ENCODE results near the gene OTOG. TPM values are rescaled to one million over a fixed set of nuclear protein-coding genes. Genes with fewer than 3 reads are reported as not detected.

The OTOG gene
- total and polyA plus RNA-seq, 2 donors (not counting 1 experiment from before 2014, with no cell fraction given), result not detected

DNA sequence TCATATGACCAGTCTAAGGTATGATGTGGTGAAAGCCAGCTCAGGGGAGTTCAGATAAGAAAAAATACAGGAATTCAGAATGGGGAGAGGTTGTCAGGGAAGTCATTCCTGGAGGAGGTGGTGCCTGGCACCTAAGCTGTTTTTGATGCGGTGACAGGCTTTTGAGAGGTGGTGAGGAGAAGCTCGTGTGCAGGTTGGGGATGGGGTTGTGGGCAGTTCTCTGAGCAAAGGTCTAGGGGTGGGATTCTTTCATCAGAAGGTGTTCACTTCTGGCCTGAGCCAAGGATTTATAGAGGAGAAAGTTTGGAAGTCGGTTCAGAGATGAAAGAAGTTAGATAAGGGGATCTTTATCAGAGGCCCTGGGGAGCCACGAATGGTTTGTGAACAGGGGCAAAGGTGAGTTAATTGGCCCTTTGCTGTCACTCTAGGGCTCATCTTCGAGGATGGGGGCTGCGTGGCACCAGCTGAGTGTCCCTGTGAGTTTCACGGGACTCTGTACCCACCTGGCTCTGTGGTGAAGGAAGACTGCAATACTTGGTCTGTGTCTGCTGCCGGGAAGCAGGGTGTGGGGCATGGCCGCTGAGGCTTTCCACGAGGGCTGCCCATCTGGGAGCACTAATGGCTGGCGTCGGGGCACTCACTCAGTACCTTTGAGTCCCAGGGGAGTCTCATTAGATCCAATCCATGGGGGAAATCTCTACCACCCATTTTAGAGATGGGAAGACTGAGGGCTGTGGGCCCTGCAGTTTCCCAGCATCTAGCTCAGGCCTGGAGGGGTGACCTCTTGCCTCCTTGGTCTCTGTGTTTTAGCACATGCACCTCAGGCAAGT is 13.4 kb downstream of the OTOG start:
- no peaks in the 10 kb centered on the region for H3K9me3 ChIP-seq (ENCODE audit: control extremely low read depth in 1 of 3, control insufficient read depth in 2 of 3, insufficient read depth in 1 of 3, low read length in 2 of 3)
- ChIA-PET POLR2A (no interaction called here), CTCF (no interaction called here)
- WGBS (ENCODE audit: insufficient coverage), result 84% methylated on average over 12 of the region's 12 CpGs
- DNase-seq (no peak), ATAC-seq (ENCODE audit: low read depth) (no peak)
- no peak overlapping the region for H3K9ac ChIP-seq (ENCODE audit: low read length)
- H4K20me1 ChIP-seq (ENCODE audit: control insufficient read depth, insufficient read depth, low read length, poor library complexity, severe bottlenecking), result no peaks in the 10 kb centered on the region
- no peak overlapping the region for H3K4me3 Mint-ChIP-seq
- intact Hi-C loops (cut with micrococcal nuclease), result loop anchor here (10.0 kb wide), 1 partner anchor 64 kb away; no protein-coding TSS in a partner anchor
- H3K4me2 ChIP-seq (replicated peaks; ENCODE audit: low read depth, low read length, poor library complexity, severe bottlenecking), result no peak overlapping the region
- no peaks in the 10 kb centered on the region for H3K4me1 ChIP-seq (ENCODE audit: control insufficient read depth in 2 of 2, insufficient read depth in 2 of 2, low read length in 2 of 2)
- TF ChIP-seq, protein P1, sequence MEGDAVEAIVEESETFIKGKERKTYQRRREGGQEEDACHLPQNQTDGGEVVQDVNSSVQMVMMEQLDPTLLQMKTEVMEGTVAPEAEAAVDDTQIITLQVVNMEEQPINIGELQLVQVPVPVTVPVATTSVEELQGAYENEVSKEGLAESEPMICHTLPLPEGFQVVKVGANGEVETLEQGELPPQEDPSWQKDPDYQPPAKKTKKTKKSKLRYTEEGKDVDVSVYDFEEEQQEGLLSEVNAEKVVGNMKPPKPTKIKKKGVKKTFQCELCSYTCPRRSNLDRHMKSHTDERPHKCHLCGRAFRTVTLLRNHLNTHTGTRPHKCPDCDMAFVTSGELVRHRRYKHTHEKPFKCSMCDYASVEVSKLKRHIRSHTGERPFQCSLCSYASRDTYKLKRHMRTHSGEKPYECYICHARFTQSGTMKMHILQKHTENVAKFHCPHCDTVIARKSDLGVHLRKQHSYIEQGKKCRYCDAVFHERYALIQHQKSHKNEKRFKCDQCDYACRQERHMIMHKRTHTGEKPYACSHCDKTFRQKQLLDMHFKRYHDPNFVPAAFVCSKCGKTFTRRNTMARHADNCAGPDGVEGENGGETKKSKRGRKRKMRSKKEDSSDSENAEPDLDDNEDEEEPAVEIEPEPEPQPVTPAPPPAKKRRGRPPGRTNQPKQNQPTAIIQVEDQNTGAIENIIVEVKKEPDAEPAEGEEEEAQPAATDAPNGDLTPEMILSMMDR (IDR thresholded peaks at IDR 0.05), result no peak
- no peak for TF ChIP-seq EZH2 (IDR thresholded peaks at IDR 0.05; ENCODE audit: borderline replicate concordance, insufficient read depth, low read depth, low read length, poor library complexity, severe bottlenecking)
- H3K9me3 Mint-ChIP-seq (ENCODE audit: insufficient read depth), result no peaks in the 10 kb centered on the region
- no peaks in the 10 kb centered on the region for H3K36me3 ChIP-seq (replicated peaks in 1 of 2; ENCODE audit: control extremely low read depth in 1 of 2, control insufficient read depth in 1 of 2, extremely low read depth in 1 of 2, insufficient read depth in 2 of 2, low read length in 1 of 2)
- no peak overlapping the region for H3K27ac Mint-ChIP-seq
- peaks cover 20% of the 10 kb centered on the region for H3K27me3 Mint-ChIP-seq
- H3K27ac ChIP-seq (ENCODE audit: low read length in 2 of 2), result no peak overlapping the region
- no peaks in the 10 kb centered on the region for H3K27me3 ChIP-seq (replicated peaks in 1 of 4; ENCODE audit: control extremely low read depth in 1 of 4, control insufficient read depth in 3 of 4, insufficient read depth in 4 of 4, low read length in 3 of 4)
- H3K4me1 Mint-ChIP-seq, result no peaks in the 10 kb centered on the region
- no peak overlapping the region for H2AFZ ChIP-seq (ENCODE audit: insufficient read depth, low read depth, low read length, poor library complexity, severe bottlenecking)
- no peaks in the 10 kb centered on the region for H3K79me2 ChIP-seq (ENCODE audit: control insufficient read depth, insufficient read depth, low read length)
- H3K4me3 ChIP-seq (ENCODE audit: control extremely low read depth in 1 of 5, extremely low read depth in 1 of 5, insufficient read depth in 1 of 5, low read depth in 2 of 5, low read length in 4 of 5), result no peak overlapping the region

DNA sequence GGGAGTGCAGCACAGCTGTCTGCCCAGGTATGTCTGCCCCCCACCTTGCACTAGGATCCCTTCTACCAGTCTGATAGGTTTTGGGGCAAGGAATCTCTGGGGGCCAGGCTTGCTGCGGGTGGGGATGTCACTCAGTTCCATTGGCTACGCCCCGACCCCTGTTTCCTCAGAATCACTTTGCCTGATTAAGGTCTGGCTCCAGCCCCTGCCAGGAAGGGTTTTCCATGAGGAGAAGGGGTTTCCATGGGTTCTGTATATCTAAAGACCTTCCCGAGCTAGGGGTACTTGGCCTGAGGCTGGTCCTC is 14.0 kb downstream of the OTOG start:
- TF ChIP-seq, protein P1 (IDR thresholded peaks at IDR 0.05), result no peak
- TF ChIP-seq EZH2 (IDR thresholded peaks at IDR 0.05; ENCODE audit: borderline replicate concordance, insufficient read depth, low read depth, low read length, poor library complexity, severe bottlenecking), result no peak
- Histone ChIP-seq H3K4me1 (ENCODE audit: control insufficient read depth in 2 of 2, insufficient read depth in 2 of 2, low read length in 2 of 2) (no peaks in the 10 kb centered on the region), H3K27me3 (replicated peaks in 1 of 4; ENCODE audit: control extremely low read depth in 1 of 4, control insufficient read depth in 3 of 4, insufficient read depth in 4 of 4, low read length in 3 of 4) (no peaks in the 10 kb centered on the region), H3K36me3 (replicated peaks in 1 of 2; ENCODE audit: control extremely low read depth in 1 of 2, control insufficient read depth in 1 of 2, extremely low read depth in 1 of 2, insufficient read depth in 2 of 2, low read length in 1 of 2) (no peaks in the 10 kb centered on the region), H2AFZ (ENCODE audit: insufficient read depth, low read depth, low read length, poor library complexity, severe bottlenecking) (no peak overlapping the region), H3K9ac (ENCODE audit: low read length) (no peak overlapping the region), H3K9me3 (ENCODE audit: control extremely low read depth in 1 of 3, control insufficient read depth in 2 of 3, insufficient read depth in 1 of 3, low read length in 2 of 3) (no peaks in the 10 kb centered on the region), H3K4me2 (replicated peaks; ENCODE audit: low read depth, low read length, poor library complexity, severe bottlenecking) (no peak overlapping the region), H4K20me1 (ENCODE audit: control insufficient read depth, insufficient read depth, low read length, poor library complexity, severe bottlenecking) (no peaks in the 10 kb centered on the region), H3K27ac (ENCODE audit: low read length in 2 of 2) (no peak overlapping the region), H3K79me2 (ENCODE audit: control insufficient read depth, insufficient read depth, low read length) (no peaks in the 10 kb centered on the region), H3K4me3 (ENCODE audit: control extremely low read depth in 1 of 5, extremely low read depth in 1 of 5, insufficient read depth in 1 of 5, low read depth in 2 of 5, low read length in 4 of 5) (no peak overlapping the region)
- ATAC-seq (ENCODE audit: low read depth) (no peak), DNase-seq (no peak)
- whole genome bisulfite sequencing (ENCODE audit: insufficient coverage), result 95% methylated on average over 4 of the region's 4 CpGs
- H3K9me3 Mint-ChIP-seq (ENCODE audit: insufficient read depth), result no peaks in the 10 kb centered on the region
- POLR2A ChIA-PET, result no interaction called here
- intact Hi-C loops (cut with micrococcal nuclease), result loop anchor here (10.0 kb wide), 1 partner anchor 64 kb away; no protein-coding TSS in a partner anchor
- H3K4me1 Mint-ChIP-seq, result no peaks in the 10 kb centered on the region
- no peak overlapping the region for H3K27ac Mint-ChIP-seq
- no peak overlapping the region for H3K4me3 Mint-ChIP-seq
- CTCF ChIA-PET, result no interaction called here
- H3K27me3 Mint-ChIP-seq, result peaks cover 19% of the 10 kb centered on the region
